PFSK-1 (cell line): ENCODE measurements around the gene SLCO3A1.

ENCODE experiments used
- POLR2AphosphoS5 ChIP-seq: IDR thresholded peaks from 2 replicates; pipeline ENCODE4 v1.6.1; 2012; ENCODE audit warnings: low read depth, mild to moderate bottlenecking, control low read depth, low read length, moderate library complexity
- SIN3A ChIP-seq: IDR thresholded peaks from 2 replicates; pipeline ENCODE4 v1.6.1; 2012; ENCODE audit warnings: mild to moderate bottlenecking, low read length, moderate library complexity, borderline replicate concordance; ENCODE audit not compliant: insufficient read depth
- TAF1 ChIP-seq: IDR thresholded peaks from 2 replicates; pipeline ENCODE4 v1.6.1; 2012; ENCODE audit warnings: low read length, control low read depth, borderline replicate concordance; ENCODE audit not compliant: insufficient read depth
- TF ChIP-seq, protein P1 (sequence below), 2 experiments: IDR thresholded peaks; 2 replicates each; pipeline versions ENCODE4 v1.6.1 to v1.8.0; 2011 to 2012; ENCODE audit warnings: low read depth in 2 of 2, low read length in 2 of 2, control low read depth in 1 of 2, inconsistent platforms in 1 of 2, mild to moderate bottlenecking in 1 of 2, moderate library complexity in 1 of 2; ENCODE audit not compliant: insufficient read depth in 1 of 2

DNA sequence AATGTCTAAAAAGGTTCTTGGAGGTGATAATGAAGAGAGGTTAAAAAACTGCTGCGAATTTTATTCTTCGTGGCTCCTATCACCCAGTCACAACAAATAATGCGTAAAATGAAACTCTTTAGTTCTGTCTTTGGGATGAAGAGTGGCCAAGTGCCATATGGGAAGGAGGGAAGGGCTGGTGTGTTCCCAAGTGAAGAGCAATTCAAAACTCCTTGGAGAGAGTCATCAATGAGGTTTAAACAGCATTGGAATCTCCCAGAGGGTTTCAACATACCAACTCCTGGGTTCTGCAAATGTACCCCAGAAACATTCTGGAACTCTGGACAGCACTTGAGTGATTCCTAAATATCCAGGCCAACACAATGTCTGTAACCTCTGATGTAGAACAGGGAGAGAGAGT is 45.3 kb downstream of the SLCO3A1 start:
- TF ChIP-seq POLR2AphosphoS5 (no peak), TAF1 (no peak), SIN3A (no peak)
- TF ChIP-seq, protein P1, sequence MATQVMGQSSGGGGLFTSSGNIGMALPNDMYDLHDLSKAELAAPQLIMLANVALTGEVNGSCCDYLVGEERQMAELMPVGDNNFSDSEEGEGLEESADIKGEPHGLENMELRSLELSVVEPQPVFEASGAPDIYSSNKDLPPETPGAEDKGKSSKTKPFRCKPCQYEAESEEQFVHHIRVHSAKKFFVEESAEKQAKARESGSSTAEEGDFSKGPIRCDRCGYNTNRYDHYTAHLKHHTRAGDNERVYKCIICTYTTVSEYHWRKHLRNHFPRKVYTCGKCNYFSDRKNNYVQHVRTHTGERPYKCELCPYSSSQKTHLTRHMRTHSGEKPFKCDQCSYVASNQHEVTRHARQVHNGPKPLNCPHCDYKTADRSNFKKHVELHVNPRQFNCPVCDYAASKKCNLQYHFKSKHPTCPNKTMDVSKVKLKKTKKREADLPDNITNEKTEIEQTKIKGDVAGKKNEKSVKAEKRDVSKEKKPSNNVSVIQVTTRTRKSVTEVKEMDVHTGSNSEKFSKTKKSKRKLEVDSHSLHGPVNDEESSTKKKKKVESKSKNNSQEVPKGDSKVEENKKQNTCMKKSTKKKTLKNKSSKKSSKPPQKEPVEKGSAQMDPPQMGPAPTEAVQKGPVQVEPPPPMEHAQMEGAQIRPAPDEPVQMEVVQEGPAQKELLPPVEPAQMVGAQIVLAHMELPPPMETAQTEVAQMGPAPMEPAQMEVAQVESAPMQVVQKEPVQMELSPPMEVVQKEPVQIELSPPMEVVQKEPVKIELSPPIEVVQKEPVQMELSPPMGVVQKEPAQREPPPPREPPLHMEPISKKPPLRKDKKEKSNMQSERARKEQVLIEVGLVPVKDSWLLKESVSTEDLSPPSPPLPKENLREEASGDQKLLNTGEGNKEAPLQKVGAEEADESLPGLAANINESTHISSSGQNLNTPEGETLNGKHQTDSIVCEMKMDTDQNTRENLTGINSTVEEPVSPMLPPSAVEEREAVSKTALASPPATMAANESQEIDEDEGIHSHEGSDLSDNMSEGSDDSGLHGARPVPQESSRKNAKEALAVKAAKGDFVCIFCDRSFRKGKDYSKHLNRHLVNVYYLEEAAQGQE (IDR thresholded peaks at IDR 0.05; ENCODE audit: insufficient read depth in 1 of 2, low read depth in 2 of 2, low read length in 2 of 2), result no peak
